Stomach (tissue), 9 donors: ENCODE measurements around the gene GGACT. TPM values are rescaled to one million over a fixed set of nuclear protein-coding genes. Genes with fewer than 3 reads are reported as not detected.

Source experiments
- DNase-seq, 2 donors: peaks; one replicate each; pipeline versions ENCODE4 v3.0.0 to v3.0.0-alpha.2; 2013 to 2019
- H3K27ac ChIP-seq, 5 donors: fragments of 200-600 bp in 4 of 5; sonication (generic) in 4 of 5; one replicate each; pipeline ENCODE4 v1.5.1; 2013 to 2019; ENCODE audit warnings: mild to moderate bottlenecking in 1 of 5, moderate library complexity in 1 of 5
- H3K27me3 ChIP-seq, 3 donors: fragments of 200-600 bp; sonication (generic); one replicate each; pipeline ENCODE4 v1.5.1; 2017 to 2019; ENCODE audit warnings: mixed run types in 1 of 3
- H3K36me3 ChIP-seq, 4 donors: fragments of 200-600 bp; sonication (generic); 1 replicate in 3 of 4; 2 replicates in 1 of 4; pipeline ENCODE4 v1.5.1; 2016 to 2019
- H3K4me1 ChIP-seq, 4 donors: fragments of 200-600 bp; sonication (generic); one replicate each; pipeline ENCODE4 v1.5.1; 2016 to 2019
- H3K4me3 ChIP-seq, 4 donors: fragments of 200-600 bp; sonication (generic) in 3 of 4; one replicate each; pipeline ENCODE4 v1.5.1; 2016 to 2019; ENCODE audit warnings: mild to moderate bottlenecking in 1 of 4
- H3K9me3 ChIP-seq, 4 donors: fragments of 200-600 bp; sonication (generic); one replicate each; pipeline ENCODE4 v1.5.1; 2016 to 2019
- CTCF ChIP-seq, 7 experiments: fragments of 450-650 bp in 4 of 7; fragments of 200-600 bp in 3 of 7; sonication (generic) in 3 of 7; IDR thresholded peaks; one replicate each; pipeline ENCODE4 v1.5.1; 2016 to 2019; ENCODE audit warnings: antibody characterized with exemption in 7 of 7, control low read depth in 2 of 7, mild to moderate bottlenecking in 1 of 7
- EP300 ChIP-seq: sonication (generic); formaldehyde crosslinking; IDR thresholded peaks from one replicate; pipeline ENCODE4 v1.6.1; 2017; ENCODE audit warnings: antibody characterized with exemption
- POLR2A ChIP-seq, 4 donors: fragments of 450-650 bp; IDR thresholded peaks; one replicate each; pipeline ENCODE4 v1.6.1; 2016; ENCODE audit warnings: antibody characterized with exemption in 4 of 4, control low read depth in 2 of 4, mild to moderate bottlenecking in 1 of 4, moderate library complexity in 1 of 4
- POLR2AphosphoS5 ChIP-seq, 3 donors: sonication (generic); formaldehyde crosslinking; IDR thresholded peaks; one replicate each; pipeline ENCODE4 v1.6.1; 2016; ENCODE audit warnings: antibody characterized with exemption in 3 of 3
- WGBS, 5 donors: extraction: QIAGEN DNeasy Blood & Tissue Kit in 3 of 5; methylation state at CpG; one replicate each; pipeline versions ENCODE4 v1.1.5 to v1.1.7; 2013 to 2018; 5-methylcytosine and 5-hydroxymethylcytosine counted together
- intact Hi-C: fragments of 100-400 bp; cut with DNase I; formaldehyde crosslinking; loops from one replicate; pipeline ENCODE4 v1.15.1; 2023; ENCODE audit warnings: low total_unique reads
- polyA plus RNA-seq, 3 donors: library from polyadenylated mRNA; stranded (reverse); fragments of 200-250 nt; gene quantifications; one replicate each; pipeline ENCODE4 v1.2.3, GENCODE V29; 2013
- total RNA-seq, 5 donors: library from RNA; depleted of rRNA; stranded (reverse); fragments of >200 nt; gene quantifications; one replicate each; pipeline versions ENCODE4 v1.1.0 to v1.2.3, GENCODE V29; 2014 to 2016
- donor health status: healthy with polysubstance abuse.
- donor health status: Bipolar disorder and iron deficiency.
- donor health status: healthy.

GGACT gene
- total and polyA plus RNA-seq, 8 donors, result 1.4 to 13.2 (median 6.0) TPM

DNA sequence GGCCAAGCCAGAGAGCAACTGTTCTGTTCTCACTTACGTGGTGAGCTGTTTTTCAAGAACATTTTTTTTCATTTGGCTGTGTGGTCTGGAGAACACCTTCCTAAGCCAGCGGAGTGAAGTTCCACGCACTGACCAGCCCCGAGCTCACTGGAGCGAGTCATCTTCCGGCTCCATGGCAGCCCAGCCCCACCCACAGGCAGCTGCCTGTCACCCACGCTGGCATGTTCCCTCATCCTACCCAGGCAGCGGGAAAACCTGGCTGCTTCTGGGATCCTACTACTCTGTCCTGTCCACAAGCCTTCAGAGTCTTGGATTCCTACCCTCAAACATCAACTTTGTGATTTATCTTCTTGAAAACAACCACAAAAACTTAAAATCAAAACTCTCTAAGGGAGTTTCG, 76.2 kb downstream of the GGACT start:
- no peaks in the 10 kb centered on the region for H3K27me3 ChIP-seq
- intact Hi-C loops, result loop anchor here (10.0 kb wide), 2 partner anchors 598 to 858 kb away; no protein-coding TSS in a partner anchor
- H3K36me3 ChIP-seq, result peaks cover 0 to 9% (median 0%) of the 10 kb centered on the region in 4 donors
- no peaks in the 10 kb centered on the region for H3K9me3 ChIP-seq
- DNase-seq, result no peak
- TF ChIP-seq POLR2AphosphoS5 (IDR thresholded peaks at IDR 0.05) (no peak), CTCF (IDR thresholded peaks at IDR 0.05) (no peak), POLR2A (IDR thresholded peaks at IDR 0.05) (no peak), EP300 (no peak)
- WGBS, 5 donors, result 89 to 95% (median 94%) methylated on average over 5 to 9 of the region's 9 CpGs
- H3K4me3 ChIP-seq, result no peak overlapping the region
- no peak overlapping the region for H3K27ac ChIP-seq
- H3K4me1 ChIP-seq, result peaks cover 0 to 25% (median 8%) of the 10 kb centered on the region in 4 donors

DNA sequence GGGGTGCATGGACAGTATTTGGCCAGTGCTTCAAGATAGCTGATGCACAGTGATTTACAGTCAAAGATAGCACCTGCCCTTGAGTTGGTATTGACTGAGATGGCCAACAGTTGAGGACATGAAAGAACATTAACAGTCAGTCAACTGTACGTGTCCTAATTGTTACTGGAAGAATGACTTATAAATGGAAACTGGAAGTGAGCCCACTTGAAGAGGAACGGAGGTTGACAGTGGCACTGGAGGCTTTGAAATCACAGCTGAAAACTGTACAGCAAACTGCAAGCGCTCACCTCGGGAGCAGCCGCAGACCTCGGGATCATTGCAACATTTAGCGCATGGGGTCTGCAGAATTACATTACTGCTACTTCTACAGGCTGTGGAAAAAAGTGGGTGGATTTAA, 77.1 kb downstream of the GGACT start:
- no peak overlapping the region for H3K4me3 ChIP-seq
- peaks cover 0 to 9% (median 0%) of the 10 kb centered on the region in 4 donors for H3K36me3 ChIP-seq
- H3K27me3 ChIP-seq, result no peaks in the 10 kb centered on the region
- DNase-seq, result no peak
- H3K9me3 ChIP-seq, result no peaks in the 10 kb centered on the region
- TF ChIP-seq POLR2A (IDR thresholded peaks at IDR 0.05) (no peak), CTCF (IDR thresholded peaks at IDR 0.05) (no peak), POLR2AphosphoS5 (IDR thresholded peaks at IDR 0.05) (no peak)
- no peak overlapping the region for H3K27ac ChIP-seq
- peaks cover 0 to 17% (median 8%) of the 10 kb centered on the region in 4 donors for H3K4me1 ChIP-seq
- intact Hi-C loops, result loop anchor here (10.0 kb wide), 2 partner anchors 597 to 857 kb away; no protein-coding TSS in a partner anchor
- WGBS, 5 donors, result 66 to 88% (median 84%) methylated on average over 7 of the region's 7 CpGs

GRCh38 chr13:100510208-100510957, 78.2 kb downstream of the GGACT start:
- intact Hi-C loops, result loop anchor here (10.0 kb wide), 2 partner anchors 596 to 856 kb away; no protein-coding TSS in a partner anchor
- H3K4me3 ChIP-seq, result no peak overlapping the region
- no peak overlapping the region for H3K27ac ChIP-seq
- no peaks in the 10 kb centered on the region for H3K9me3 ChIP-seq
- 89 to 96% (median 93%) methylated on average over 11 of the region's 11 CpGs for WGBS, 5 donors
- no peaks in the 10 kb centered on the region for H3K27me3 ChIP-seq
- no peak for DNase-seq
- H3K36me3 ChIP-seq, result peaks cover 0 to under 1% (median 0%) of the 10 kb centered on the region in 4 donors
- H3K4me1 ChIP-seq, result peaks cover 0 to 17% (median 8%) of the 10 kb centered on the region in 4 donors
- TF ChIP-seq CTCF (IDR thresholded peaks at IDR 0.05), result no peak
- TF ChIP-seq POLR2AphosphoS5 (IDR thresholded peaks at IDR 0.05), result no peak
- TF ChIP-seq EP300, result no peak
- TF ChIP-seq POLR2A (IDR thresholded peaks at IDR 0.05), result no peak

DNA sequence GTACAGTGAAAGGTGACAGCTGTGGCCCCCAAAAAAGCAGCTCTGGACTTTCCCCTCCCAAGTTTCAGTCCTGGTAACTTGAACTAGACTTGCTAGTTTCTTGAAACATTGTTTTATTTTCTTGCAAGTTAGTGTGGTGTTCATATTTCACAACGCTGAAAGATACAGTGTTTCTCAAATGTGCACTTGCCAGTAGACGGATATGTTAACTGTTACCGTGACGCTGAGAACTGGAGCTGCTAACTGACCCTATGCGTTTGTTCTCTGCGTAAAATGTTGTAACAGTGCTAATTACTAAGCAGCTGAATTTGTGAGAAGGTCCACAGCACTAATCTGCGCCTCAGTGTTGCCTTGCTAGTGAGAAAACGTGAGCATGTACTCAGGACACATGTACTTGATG, 79.6 kb downstream of the GGACT start:
- Histone ChIP-seq H3K4me3 (no peak overlapping the region), H3K27ac (no peak overlapping the region), H3K9me3 (no peaks in the 10 kb centered on the region), H3K27me3 (no peaks in the 10 kb centered on the region), H3K4me1 (peaks cover 0 to 5% (median 3%) of the 10 kb centered on the region in 4 donors), H3K36me3 (no peaks in the 10 kb centered on the region)
- WGBS, 5 donors, result 85 to 93% (median 87%) methylated on average over 8 of the region's 8 CpGs
- DNase-seq, result no peak
- intact Hi-C loops, result no loop called here
- no peak for TF ChIP-seq POLR2AphosphoS5 (IDR thresholded peaks at IDR 0.05)

GRCh38 chr13:100508455-100508854, 80.1 kb downstream of the GGACT start:
- Histone ChIP-seq H3K27ac (no peak overlapping the region), H3K36me3 (no peaks in the 10 kb centered on the region), H3K4me3 (no peak overlapping the region), H3K4me1 (no peaks in the 10 kb centered on the region), H3K9me3 (no peaks in the 10 kb centered on the region), H3K27me3 (no peaks in the 10 kb centered on the region)
- WGBS, 5 donors, result 90 to 93% (median 91%) methylated on average over 6 of the region's 6 CpGs
- intact Hi-C loops, result no loop called here
- TF ChIP-seq POLR2A (IDR thresholded peaks at IDR 0.05) (no peak), EP300 (no peak), CTCF (IDR thresholded peaks at IDR 0.05) (no peak), POLR2AphosphoS5 (IDR thresholded peaks at IDR 0.05) (no peak)
- no peak for DNase-seq
